Measurements from ENCODE around the gene NOTCH2.

- TF ChIP-seq POLR2AphosphoS5 (IDR thresholded peaks at IDR 0.05; ENCODE audit: low read depth) (no peak), CTCF (conservative IDR thresholded peaks at IDR 0.05; ENCODE audit: low read depth in 2 of 2) (no peak), EZH2 (IDR thresholded peaks at IDR 0.05; ENCODE audit: low read depth, unreplicated experiment) (no peak), CREB1 (CRISPR knock-in tag; IDR thresholded peaks at IDR 0.05; ENCODE audit: low read depth) (no peak), JUNB (IDR thresholded peaks at IDR 0.05; ENCODE audit: unreplicated experiment) (no peak)
Observed at GRCh38 chr1:119935915-119936314, 133.5 kb downstream of the NOTCH2 start.

Measured in GM23338 (cell line).